Esophagus squamous epithelium (tissue), 4 donors: ENCODE results near the gene KMT2A.

ENCODE experiments used
- CTCF ChIP-seq, 6 experiments: fragments of 450-650 bp in 4 of 6; fragments of 200-600 bp in 2 of 6; sonication (generic) in 2 of 6; IDR thresholded peaks; one replicate each; pipeline ENCODE4 v1.5.1; 2016 to 2019; ENCODE audit warnings: antibody characterized with exemption in 6 of 6, mild to moderate bottlenecking in 4 of 6, moderate library complexity in 4 of 6
- POLR2A ChIP-seq, 4 donors: fragments of 450-650 bp; IDR thresholded peaks; one replicate each; pipeline ENCODE4 v1.6.1; 2017; ENCODE audit warnings: antibody characterized with exemption in 4 of 4, mild to moderate bottlenecking in 4 of 4, moderate library complexity in 3 of 4

GRCh38 chr11:118533769-118534729 lies 97.8 kb downstream of the KMT2A start:
- TF ChIP-seq CTCF (IDR thresholded peaks at IDR 0.05) (no peak), POLR2A (IDR thresholded peaks at IDR 0.05) (no peak)
